Stimulated activated effector memory CD8-positive, alpha-beta T cell treated with anti-CD3 and anti-CD28 coated beads, Interleukin-12 subunit alpha, Interleukin-12 subunit beta, amount 100 ng/mL, for 72 hours (primary cell): ENCODE measurements around the gene CBLIF.
A peak's percentile ranks its signal among the peaks of the same experiment; 100 is the strongest.
"Not testable (repeated sequence)": the region's sequence is repeated elsewhere in the genome, so short reads cannot be mapped to it uniquely, and the experiment has no call there.

Experiments
- ATAC-seq: fragments of 150-1000 bp; cut with Tn5 transposase; 2 replicates; pipeline ENCODE4 v1.10.0; 2021
- DNase-seq, 2 donors: peaks; one replicate each; pipeline ENCODE4 v3.0.0; 2021 to 2022; ENCODE audit warnings: low spot score in 2 of 2
- H3K27ac Mint-ChIP-seq: one replicate; pipeline ENCODE4 v1.8.0; 2022; ENCODE audit warnings: mild to moderate bottlenecking, mixed read lengths
- H3K36me3 Mint-ChIP-seq: one replicate; pipeline ENCODE4 v1.8.0; 2022; ENCODE audit warnings: mild to moderate bottlenecking, mixed read lengths
- H3K4me1 Mint-ChIP-seq: one replicate; pipeline ENCODE4 v1.8.0; 2022; ENCODE audit warnings: mixed read lengths
- H3K4me3 Mint-ChIP-seq: one replicate; pipeline ENCODE4 v1.8.0; 2022; ENCODE audit warnings: mild to moderate bottlenecking, mixed read lengths
- H3K9me3 Mint-ChIP-seq: one replicate; pipeline ENCODE4 v1.8.0; 2022; ENCODE audit warnings: mixed read lengths

CBLIF gene

DNA sequence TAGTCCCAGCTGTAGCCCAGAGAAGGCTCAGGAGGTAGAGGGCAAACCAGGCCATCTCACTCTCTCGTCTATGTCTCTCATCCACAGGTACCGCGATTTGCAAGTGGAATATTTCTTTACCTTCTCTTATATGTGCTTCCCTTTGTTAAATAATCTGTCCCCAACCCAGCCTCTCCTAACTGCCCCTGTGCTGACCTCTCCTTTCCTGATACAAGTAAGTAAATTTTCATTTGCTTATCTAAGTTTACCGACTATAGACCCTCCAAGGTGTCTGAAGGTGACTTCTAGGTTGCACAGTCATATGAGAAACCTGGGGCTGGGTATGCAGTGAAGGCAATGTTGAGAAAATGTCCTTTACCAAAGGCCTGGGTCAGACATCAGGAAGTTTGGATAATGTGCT lies at the start of gene CBLIF:
Gene CBLIF, minus strand, starts transcription at position 101 of the 400 bp plus-strand sequence. Its CDS starts 46 bp downstream, at position 55.
- DNase-seq, result no peak
- Mint-ChIP-seq H3K4me1 (no peaks in the 10 kb centered on the region), H3K4me3 (no peak within 1 kb of the TSS), H3K36me3 (no peaks in the 10 kb centered on the region), H3K9me3 (no peaks in the 10 kb centered on the region), H3K27ac (no peak within 1 kb of the TSS)
- no peak for ATAC-seq

DNA sequence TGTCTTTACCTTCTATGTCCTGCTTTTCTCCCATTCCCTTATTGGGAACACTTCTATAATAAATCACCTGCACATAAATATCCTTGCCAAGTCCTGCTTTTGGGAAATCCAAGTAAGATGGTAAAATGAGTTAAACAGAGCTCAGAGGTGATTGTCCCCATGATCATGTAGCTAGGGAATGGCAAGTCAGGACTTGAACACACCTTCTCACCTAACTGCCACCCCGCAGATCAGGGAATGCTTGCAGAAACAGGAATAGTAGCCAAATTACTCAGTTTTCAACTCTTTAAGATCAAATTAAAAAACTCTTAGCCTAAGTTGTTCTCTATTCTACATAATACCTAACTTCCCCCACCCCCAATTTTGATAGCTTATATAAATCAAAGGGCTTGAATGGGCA lies 49.3 kb upstream of the CBLIF start:
- H3K27ac Mint-ChIP-seq, result no peak overlapping the region

DNA sequence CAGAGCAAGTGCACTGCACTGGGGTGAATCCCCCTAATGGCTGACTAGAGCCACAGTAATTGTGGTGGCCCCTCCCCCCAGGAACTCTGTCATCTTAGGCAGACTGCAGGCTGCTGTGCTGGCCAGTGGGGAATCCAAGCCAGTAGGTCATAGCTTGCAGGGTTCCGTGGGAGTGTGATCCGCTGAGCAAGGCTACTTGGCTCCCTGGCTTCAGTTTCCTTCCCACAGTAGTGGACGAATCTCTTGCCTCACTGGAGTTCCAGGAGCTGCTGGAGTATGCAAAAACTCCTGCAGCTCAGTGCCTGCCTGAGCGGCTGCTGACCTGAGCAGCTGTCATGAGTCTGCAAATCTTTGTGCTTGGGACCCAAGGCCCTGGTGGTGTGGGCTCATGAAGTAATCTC lies 46.5 kb upstream of the CBLIF start:
- H3K4me1 Mint-ChIP-seq, result no peaks in the 10 kb centered on the region
- no peak for ATAC-seq
- H3K27ac Mint-ChIP-seq, result no peak overlapping the region
- DNase-seq, result no peak
- H3K9me3 Mint-ChIP-seq, result peaks cover 18% of the 10 kb centered on the region
- no peak overlapping the region for H3K4me3 Mint-ChIP-seq
- H3K36me3 Mint-ChIP-seq, result no peaks in the 10 kb centered on the region

More for the DNA sequence above, 49.3 kb upstream of the CBLIF start:
- Mint-ChIP-seq H3K4me3 (no peak overlapping the region), H3K36me3 (no peaks in the 10 kb centered on the region), H3K9me3 (peaks cover 8% of the 10 kb centered on the region), H3K4me1 (no peaks in the 10 kb centered on the region)
- no peak for DNase-seq
- no peak for ATAC-seq

DNA sequence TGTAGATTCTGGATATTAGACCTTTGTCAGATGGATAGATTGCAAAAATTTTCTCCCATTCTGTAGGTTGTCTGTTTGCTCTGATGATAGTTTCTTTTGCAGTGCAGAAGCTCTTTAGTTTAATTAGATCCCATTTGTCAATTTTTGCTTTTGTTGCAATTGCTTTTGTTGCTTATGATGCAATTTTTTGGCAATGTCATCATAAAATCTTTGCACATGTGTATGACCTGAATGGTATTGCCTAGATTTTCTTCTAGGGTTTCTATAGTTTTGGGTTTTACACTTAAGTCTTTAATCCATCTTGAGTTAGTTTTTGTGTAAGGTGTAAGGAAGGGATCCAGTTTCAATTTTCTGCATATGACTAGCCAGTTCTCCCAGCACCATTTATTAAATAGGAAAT lies 41.9 kb upstream of the CBLIF start:
- H3K4me1 Mint-ChIP-seq, H3K27ac Mint-ChIP-seq, ATAC-seq, H3K36me3 Mint-ChIP-seq, DNase-seq, H3K4me3 Mint-ChIP-seq: not testable (repeated sequence)
- H3K9me3 Mint-ChIP-seq, result peaks cover 18% of the 10 kb centered on the region

DNA sequence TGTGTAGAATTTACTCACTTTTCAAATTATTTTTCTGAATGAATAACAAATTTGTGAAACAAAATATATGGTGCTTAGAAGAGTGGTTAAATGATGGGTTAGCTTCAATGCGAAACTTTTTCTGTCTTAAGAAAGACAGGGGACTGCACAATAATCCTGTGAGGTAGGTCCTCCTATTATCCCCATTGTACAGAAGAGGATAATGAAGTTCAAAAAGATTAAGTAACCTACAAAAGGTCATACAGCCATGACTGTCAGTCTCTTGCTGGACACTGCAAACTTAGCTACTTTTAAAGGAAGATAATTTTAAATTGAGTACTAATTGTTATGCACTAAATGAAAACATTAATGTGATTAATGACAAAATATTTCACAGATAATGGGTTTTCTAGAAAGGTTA lies 38.3 kb upstream of the CBLIF start:
- Mint-ChIP-seq H3K27ac (no peak overlapping the region), H3K4me1 (no peaks in the 10 kb centered on the region), H3K4me3 (no peak overlapping the region), H3K9me3 (no peaks in the 10 kb centered on the region), H3K36me3 (no peaks in the 10 kb centered on the region)
- ATAC-seq (no peak), DNase-seq (no peak)

DNA sequence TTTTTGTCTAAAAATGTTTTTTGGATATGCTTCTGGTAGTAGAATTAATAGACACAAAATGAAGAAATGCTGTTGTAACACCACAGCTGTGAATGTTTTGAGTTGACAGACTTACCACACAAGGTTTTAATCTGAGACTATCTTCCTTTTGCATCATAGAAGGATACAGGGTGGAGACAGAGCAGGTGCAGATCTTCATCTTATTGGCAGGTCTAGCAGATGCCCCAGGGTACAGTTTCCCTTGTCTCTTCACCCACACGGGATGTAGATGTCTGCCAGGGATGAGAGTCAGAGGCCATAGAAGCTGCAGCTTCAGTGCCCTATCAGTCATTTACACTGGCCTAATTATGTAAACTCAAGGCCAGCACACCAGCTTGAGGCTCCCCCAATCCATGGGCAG lies 34.3 kb upstream of the CBLIF start:
- no peak overlapping the region for H3K27ac Mint-ChIP-seq

DNA sequence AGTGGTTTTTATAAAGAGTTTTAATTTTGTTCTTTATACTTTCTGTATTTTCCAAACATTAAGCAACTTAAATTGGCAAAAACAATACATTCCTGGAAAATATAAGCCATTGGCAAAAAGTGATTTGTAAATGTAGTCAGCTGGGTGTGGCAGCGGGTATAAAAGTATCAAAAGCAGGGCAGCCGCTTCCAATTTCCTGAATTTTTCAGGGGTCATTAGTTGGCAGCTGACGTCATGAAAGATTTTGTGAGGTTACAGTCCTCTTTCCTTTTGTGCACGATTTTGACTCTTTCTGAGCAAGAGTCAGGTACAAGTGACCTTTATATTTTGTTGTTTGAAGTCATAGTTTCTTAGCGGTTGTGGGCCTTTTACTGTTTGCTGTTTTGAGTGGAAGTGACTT lies 33.3 kb upstream of the CBLIF start, which contains the start of gene OOSP3:
Gene OOSP3, plus strand, starts transcription at position 208 of the 400 bp plus-strand sequence. Its CDS starts 27 bp downstream, at position 235.
- Mint-ChIP-seq H3K4me1 (no peaks in the 10 kb centered on the region), H3K9me3 (no peaks in the 10 kb centered on the region), H3K36me3 (no peaks in the 10 kb centered on the region), H3K4me3 (no peak within 1 kb of the TSS), H3K27ac (no peak within 1 kb of the TSS)
- ATAC-seq (no peak), DNase-seq (no peak)

More for the DNA sequence above, 34.3 kb upstream of the CBLIF start:
- no peaks in the 10 kb centered on the region for H3K36me3 Mint-ChIP-seq
- no peak for DNase-seq
- ATAC-seq, result no peak
- no peaks in the 10 kb centered on the region for H3K4me1 Mint-ChIP-seq
- H3K9me3 Mint-ChIP-seq, result no peaks in the 10 kb centered on the region
- H3K4me3 Mint-ChIP-seq, result no peak overlapping the region

DNA sequence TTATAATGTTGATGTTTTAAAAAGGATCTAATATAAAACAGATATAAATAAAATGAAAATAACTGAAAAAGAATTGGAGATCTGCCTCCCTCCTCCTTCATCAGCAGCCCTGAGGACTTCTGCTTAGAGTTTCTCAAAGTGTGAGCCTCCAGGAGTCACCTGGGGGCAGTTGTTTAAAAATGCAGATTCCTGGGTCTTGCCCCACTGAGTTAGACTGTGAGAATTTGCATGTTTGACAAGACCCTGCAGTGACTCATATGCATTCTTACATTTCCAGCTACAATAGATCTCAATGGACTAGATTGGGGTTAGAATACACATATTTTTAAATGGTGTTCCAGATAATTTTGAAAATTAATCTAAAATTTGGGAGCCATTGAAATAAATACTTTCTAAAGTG lies 32.5 kb upstream of the CBLIF start:
- Mint-ChIP-seq H3K36me3 (no peaks in the 10 kb centered on the region), H3K9me3 (no peaks in the 10 kb centered on the region), H3K4me3 (no peak overlapping the region), H3K27ac (no peak overlapping the region), H3K4me1 (no peaks in the 10 kb centered on the region)
- DNase-seq (no peak), ATAC-seq (no peak)

DNA sequence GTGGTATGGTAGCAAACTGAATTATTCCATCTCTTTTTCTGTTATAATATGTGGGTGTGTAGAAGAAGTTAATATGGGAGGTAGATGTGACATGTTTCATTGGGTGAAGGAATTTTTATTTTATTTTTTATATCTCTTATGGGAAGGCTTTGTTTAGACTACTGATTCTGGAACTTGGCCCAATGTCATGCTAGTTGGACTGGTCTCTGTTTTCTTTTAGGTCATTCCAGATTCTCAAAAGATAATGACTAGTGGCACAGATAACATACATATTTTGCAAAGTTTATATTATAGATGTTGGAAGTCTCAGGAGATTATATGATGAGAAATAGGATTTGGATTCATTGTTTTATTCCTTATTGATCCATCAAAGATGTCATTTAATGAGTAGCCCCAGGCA lies 32.0 kb upstream of the CBLIF start:
- no peak for DNase-seq
- H3K4me1 Mint-ChIP-seq, result no peaks in the 10 kb centered on the region
- H3K4me3 Mint-ChIP-seq, result no peak overlapping the region
- no peaks in the 10 kb centered on the region for H3K36me3 Mint-ChIP-seq
- no peaks in the 10 kb centered on the region for H3K9me3 Mint-ChIP-seq
- H3K27ac Mint-ChIP-seq, result no peak overlapping the region
- ATAC-seq, result no peak

DNA sequence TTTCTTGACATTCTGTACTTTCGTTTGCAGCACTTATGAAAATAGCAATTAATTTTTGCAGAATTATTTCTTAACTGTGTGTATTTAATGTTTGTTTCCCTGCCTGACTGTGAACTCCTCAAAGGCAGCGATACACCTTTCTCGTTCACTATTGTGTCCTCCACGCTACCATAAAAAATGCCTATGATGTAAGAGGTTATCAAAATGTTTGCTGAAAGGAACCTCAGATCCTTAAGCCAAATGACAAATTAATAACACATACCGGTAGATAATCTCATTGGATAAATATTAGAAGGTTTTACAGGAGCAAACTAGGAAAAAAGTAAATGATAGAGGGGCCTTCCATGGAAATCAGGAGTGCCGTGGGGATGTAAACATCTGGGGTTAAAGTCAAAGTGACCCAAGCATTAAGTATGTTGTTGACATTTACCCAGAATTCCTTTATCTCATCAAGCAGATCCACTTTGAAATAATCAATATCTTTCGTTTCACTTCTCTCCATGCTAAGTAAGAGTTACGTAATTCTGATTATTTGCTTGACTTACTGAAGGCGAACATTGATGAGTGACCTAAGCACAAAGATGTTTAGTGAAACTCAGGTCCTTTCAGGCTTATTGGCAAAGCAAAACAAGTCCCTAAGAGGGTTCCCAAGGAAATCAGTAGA lies 30.7 kb upstream of the CBLIF start:
- no peaks in the 10 kb centered on the region for H3K4me1 Mint-ChIP-seq
- ATAC-seq, result no peak
- peaks cover under 1% of the 10 kb centered on the region for H3K9me3 Mint-ChIP-seq
- no peak overlapping the region for H3K27ac Mint-ChIP-seq
- H3K4me3 Mint-ChIP-seq, result no peak overlapping the region
- no peak for DNase-seq
- no peaks in the 10 kb centered on the region for H3K36me3 Mint-ChIP-seq

DNA sequence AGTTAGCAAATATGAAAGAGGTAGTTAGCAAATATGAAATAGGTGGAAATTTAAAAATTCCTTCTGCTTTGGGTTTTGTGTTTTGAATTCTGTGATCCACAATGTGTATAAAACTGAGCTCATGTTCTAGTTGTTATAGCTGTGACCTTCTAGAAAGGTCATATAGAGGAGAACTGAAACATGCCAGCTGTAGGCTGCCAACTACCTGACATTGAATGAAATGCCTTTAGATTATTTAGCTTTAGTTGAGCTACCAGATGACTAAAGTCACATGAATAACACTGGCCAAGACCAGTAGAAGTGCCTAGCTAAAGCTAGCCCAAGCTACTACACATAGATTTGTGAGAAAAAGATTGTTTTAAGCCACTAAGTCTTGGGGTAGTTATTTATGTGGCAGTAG lies 26.8 kb upstream of the CBLIF start:
- ATAC-seq (no peak), DNase-seq (no peak)
- H3K36me3 Mint-ChIP-seq, result no peaks in the 10 kb centered on the region
- H3K9me3 Mint-ChIP-seq, result peaks cover 8% of the 10 kb centered on the region
- H3K4me1 Mint-ChIP-seq, result no peaks in the 10 kb centered on the region
- no peak overlapping the region for H3K4me3 Mint-ChIP-seq
- no peak overlapping the region for H3K27ac Mint-ChIP-seq

DNA sequence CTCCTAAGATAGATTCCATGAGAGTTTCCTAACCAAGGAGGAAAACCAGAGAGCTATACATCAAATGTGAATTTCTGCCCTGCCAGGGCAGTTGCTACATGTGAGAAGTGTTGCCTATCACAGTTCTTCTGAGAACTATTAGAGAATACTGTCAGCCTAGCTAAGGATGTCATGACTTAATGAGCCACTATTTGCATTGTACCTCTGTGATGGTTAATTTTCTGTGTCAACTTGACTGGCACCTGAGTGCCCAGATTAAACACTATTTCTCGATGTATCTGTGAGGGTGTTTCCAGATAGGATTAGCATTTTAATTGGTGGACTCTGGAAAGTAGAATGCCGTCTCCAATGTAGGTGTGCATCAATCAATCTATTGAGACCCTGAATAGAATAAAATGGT lies 22.6 kb upstream of the CBLIF start:
- Mint-ChIP-seq H3K27ac (no peak overlapping the region), H3K36me3 (no peaks in the 10 kb centered on the region), H3K9me3 (peaks cover 9% of the 10 kb centered on the region), H3K4me3 (no peak overlapping the region), H3K4me1 (no peaks in the 10 kb centered on the region)
- DNase-seq, result no peak
- no peak for ATAC-seq

DNA sequence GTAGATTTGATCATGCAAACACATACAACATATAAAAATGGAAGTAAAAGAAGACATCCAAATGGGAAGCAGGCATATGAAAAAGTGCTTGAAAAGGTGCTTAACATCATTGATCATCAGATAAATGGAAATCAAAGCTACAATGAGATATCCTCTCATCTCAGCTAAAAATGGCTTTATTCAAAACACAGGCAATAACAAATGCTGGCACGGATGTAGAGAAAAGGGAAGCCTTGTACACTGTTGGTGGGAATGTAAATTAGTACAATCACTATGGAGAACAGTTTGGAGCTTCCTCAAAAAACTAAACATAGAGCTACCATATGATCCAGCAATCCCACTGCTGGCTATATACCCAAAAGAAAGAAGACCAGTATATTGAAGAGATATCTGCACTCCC lies 21.5 kb upstream of the CBLIF start:
- H3K27ac Mint-ChIP-seq, result no peak overlapping the region
- DNase-seq, result no peak
- ATAC-seq, result no peak
- H3K4me3 Mint-ChIP-seq, result no peak overlapping the region
- no peaks in the 10 kb centered on the region for H3K4me1 Mint-ChIP-seq
- H3K36me3 Mint-ChIP-seq, result no peaks in the 10 kb centered on the region
- peaks cover 9% of the 10 kb centered on the region for H3K9me3 Mint-ChIP-seq

DNA sequence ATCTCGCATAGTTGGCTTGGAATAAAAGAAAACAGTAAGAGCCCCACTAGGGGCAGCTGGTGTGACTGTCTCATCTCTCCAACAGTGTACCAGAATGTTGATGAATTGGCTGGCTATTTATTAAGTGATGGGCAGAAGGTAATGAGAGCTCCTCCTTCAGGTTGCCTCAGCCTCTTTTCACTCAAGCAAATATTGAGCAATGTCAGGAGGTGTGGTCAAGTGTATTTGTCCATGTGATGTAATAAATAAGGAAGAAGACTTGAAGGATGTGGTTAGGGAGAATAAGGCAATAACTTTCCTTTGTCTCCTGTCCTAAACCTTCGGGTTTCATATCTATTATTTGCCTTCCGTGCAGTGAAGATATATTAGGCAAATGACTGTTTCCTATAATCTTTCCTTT lies 21.1 kb upstream of the CBLIF start, which contains the start of gene TCN1:
Gene TCN1, minus strand, starts transcription at position 91 of the 400 bp plus-strand sequence. Its CDS starts 17 bp downstream, at position 74.
- Mint-ChIP-seq H3K9me3 (peaks cover 9% of the 10 kb centered on the region), H3K4me1 (no peaks in the 10 kb centered on the region), H3K4me3 (no peak within 1 kb of the TSS), H3K36me3 (no peaks in the 10 kb centered on the region), H3K27ac (no peak within 1 kb of the TSS)
- ATAC-seq (no peak), DNase-seq (no peak)

DNA sequence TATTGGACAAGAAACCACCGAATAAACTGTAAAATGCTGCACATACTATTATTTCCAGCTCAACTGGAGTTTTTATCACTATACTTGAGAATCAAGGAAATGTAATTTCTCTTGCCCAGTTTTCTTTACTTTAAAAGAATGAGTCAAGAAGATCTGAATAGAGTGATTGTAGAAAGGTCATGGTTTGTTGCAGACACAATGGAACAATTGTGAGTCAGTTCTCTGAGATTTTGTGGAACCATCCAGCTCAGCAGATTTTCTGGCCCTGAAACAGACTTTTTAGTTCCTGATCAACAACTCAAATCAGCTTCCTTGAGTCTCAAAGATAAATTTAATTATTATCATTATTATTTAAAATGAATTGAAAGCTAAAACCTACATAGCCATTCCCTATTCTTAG lies 19.7 kb upstream of the CBLIF start:
- H3K4me1 Mint-ChIP-seq, result no peaks in the 10 kb centered on the region
- no peak overlapping the region for H3K27ac Mint-ChIP-seq
- H3K9me3 Mint-ChIP-seq, result peaks cover 2% of the 10 kb centered on the region
- DNase-seq (no peak), ATAC-seq (peak; percentile 51)
- no peaks in the 10 kb centered on the region for H3K36me3 Mint-ChIP-seq
- no peak overlapping the region for H3K4me3 Mint-ChIP-seq

DNA sequence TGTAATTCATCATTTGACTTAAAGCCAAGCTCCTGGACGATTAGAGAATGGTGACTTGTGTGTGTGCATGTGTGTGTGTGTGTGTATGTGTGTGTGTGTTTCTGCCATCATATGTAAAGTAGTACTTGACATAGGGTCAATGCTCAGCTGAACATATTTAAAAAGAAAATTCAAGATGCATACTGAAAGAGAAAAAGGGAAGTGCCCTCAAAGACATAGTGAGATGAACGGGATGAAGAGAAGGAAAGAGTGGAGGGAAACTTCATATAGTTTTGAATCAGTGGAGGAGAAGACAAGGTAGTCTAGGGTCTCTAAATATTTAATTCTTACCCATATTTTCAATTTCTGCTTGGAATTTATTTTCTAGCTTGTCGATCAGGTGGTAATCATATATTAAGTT lies 17.0 kb upstream of the CBLIF start:
- no peak for ATAC-seq
- Mint-ChIP-seq H3K27ac (no peak overlapping the region), H3K4me3 (no peak overlapping the region), H3K36me3 (no peaks in the 10 kb centered on the region), H3K4me1 (peaks cover 21% of the 10 kb centered on the region), H3K9me3 (peaks cover 2% of the 10 kb centered on the region)
- no peak for DNase-seq
